Epithelial cell of esophagus (primary cell): ENCODE results near the gene PMP22.
A peak's percentile ranks its signal among the peaks of the same experiment; 100 is the strongest.

ENCODE experiments used
- DNase-seq: peaks from one replicate; pipeline ENCODE4 v3.0.0; 2010; ENCODE audit warnings: low read depth
- H3K4me3 ChIP-seq: 2 replicates; pipeline ENCODE4 v1.5.1; 2011; ENCODE audit warnings: mild to moderate bottlenecking, low read length, control low read depth
- CTCF ChIP-seq: IDR thresholded peaks from 2 replicates; pipeline ENCODE4 v1.5.1; 2011; ENCODE audit warnings: low read depth, mild to moderate bottlenecking, low read length, control low read depth, inconsistent platforms; ENCODE audit not compliant: insufficient read depth; ENCODE audit errors: missing control alignments

Gene PMP22

GRCh38 chr17:15289285-15290183, 24.4 kb upstream of the PMP22 start:
- no peak for TF ChIP-seq CTCF
- no peak overlapping the region for H3K4me3 ChIP-seq
- DNase-seq, result peak; percentile 37

GRCh38 chr17:15288859-15289258, 23.7 kb upstream of the PMP22 start:
- no peak for TF ChIP-seq CTCF
- no peak overlapping the region for H3K4me3 ChIP-seq
- no peak for DNase-seq

- no peak for DNase-seq
- H3K4me3 ChIP-seq, result no peak overlapping the region
- TF ChIP-seq CTCF, result no peak
Observed at GRCh38 chr17:15287538-15288267, 22.6 kb upstream of the PMP22 start.

GRCh38 chr17:15285466-15285865, 20.3 kb upstream of the PMP22 start:
- no peak for TF ChIP-seq CTCF
- H3K4me3 ChIP-seq, result no peak overlapping the region
- no peak for DNase-seq

- no peak for TF ChIP-seq CTCF
- DNase-seq, result no peak
- H3K4me3 ChIP-seq, result no peak overlapping the region
Observed at GRCh38 chr17:15284537-15284936, 19.4 kb upstream of the PMP22 start.

- no peak for TF ChIP-seq CTCF
- no peak for DNase-seq
Observed at GRCh38 chr17:15284107-15284506, 19.0 kb upstream of the PMP22 start.

More at GRCh38 chr17:15284107-15284506, 19.0 kb upstream of the PMP22 start:
- H3K4me3 ChIP-seq, result no peak overlapping the region
